NCI-H2196 (cell line): ENCODE measurements around the gene CMBL.
"Not testable (repeated sequence)": the region's sequence is repeated elsewhere in the genome, so short reads cannot be mapped to it uniquely, and the experiment has no call there.

Source experiments
- DNase-seq: peaks from one replicate; lab custom pipeline; 2025; ENCODE audit not compliant: unreplicated experiment; lab: John Stamatoyannopoulos, UW

Gene CMBL

GRCh38 chr5:10286862-10287227 lies 20.9 kb downstream of the CMBL start:
- DNase-seq: no peak

- no peak for DNase-seq
These were observed 21.4 kb downstream of the CMBL start for GRCh38 chr5:10286162-10286861.

- not testable (repeated sequence) for DNase-seq
These were observed 22.3 kb downstream of the CMBL start for GRCh38 chr5:10285362-10285761.

GRCh38 chr5:10283927-10284635 lies 23.6 kb downstream of the CMBL start:
- peak; percentile 90 for DNase-seq

GRCh38 chr5:10279925-10280720 lies 27.6 kb downstream of the CMBL start:
- no peak for DNase-seq

GRCh38 chr5:10279328-10279727 lies 28.4 kb downstream of the CMBL start:
- no peak for DNase-seq

- DNase-seq: no peak
These were observed 28.9 kb downstream of the CMBL start for GRCh38 chr5:10278658-10279279.

- DNase-seq: no peak
These were observed 29.7 kb downstream of the CMBL start for GRCh38 chr5:10277773-10278630.

- no peak for DNase-seq
These were observed 31.0 kb downstream of the CMBL start for GRCh38 chr5:10276691-10277090.

- DNase-seq: no peak
These were observed 31.7 kb downstream of the CMBL start for GRCh38 chr5:10275991-10276390.

- DNase-seq: no peak
These were observed 32.2 kb downstream of the CMBL start for GRCh38 chr5:10275460-10275859.

GRCh38 chr5:10272875-10273209 lies 34.9 kb downstream of the CMBL start:
- not testable (repeated sequence) for DNase-seq

GRCh38 chr5:10272053-10272874 lies 35.4 kb downstream of the CMBL start:
- DNase-seq: no peak

GRCh38 chr5:10268100-10268499 lies 39.6 kb downstream of the CMBL start:
- no peak for DNase-seq

GRCh38 chr5:10266839-10267238 lies 40.9 kb downstream of the CMBL start:
- DNase-seq: no peak

GRCh38 chr5:10266137-10266536 lies 41.6 kb downstream of the CMBL start:
- no peak for DNase-seq

GRCh38 chr5:10265245-10266109 lies 42.2 kb downstream of the CMBL start:
- DNase-seq: no peak

- DNase-seq: no peak
These were observed 43.1 kb downstream of the CMBL start for GRCh38 chr5:10264604-10265003.

GRCh38 chr5:10262995-10263394 lies 44.7 kb downstream of the CMBL start:
- no peak for DNase-seq
